ENCODE data around the gene AFAP1L2. TPM values are rescaled to one million over a fixed set of nuclear protein-coding genes. Genes with fewer than 3 reads are reported as not detected.

AFAP1L2 gene
- total RNA-seq, 1 donor, result 7.3 TPM

- no peak overlapping the region for H3K4me3 ChIP-seq (ENCODE audit: low read depth, low read length)
- no peak for DNase-seq (ENCODE audit: low read depth)
- TF ChIP-seq CTCF (IDR thresholded peaks at IDR 0.05; ENCODE audit: insufficient read depth, low read depth, low read length), result no peak
These were observed 36.8 kb upstream of the AFAP1L2 start for GRCh38 chr10:114441107-114441506.

- DNase-seq (ENCODE audit: low read depth), result peak; percentile 54
- no peak overlapping the region for H3K4me3 ChIP-seq (ENCODE audit: low read depth, low read length)
- peak; percentile 69 for TF ChIP-seq CTCF (IDR thresholded peaks at IDR 0.05; ENCODE audit: insufficient read depth, low read depth, low read length)
These were observed 33.4 kb upstream of the AFAP1L2 start for GRCh38 chr10:114437473-114438292.

- no peak for TF ChIP-seq CTCF (IDR thresholded peaks at IDR 0.05; ENCODE audit: insufficient read depth, low read depth, low read length)
- H3K4me3 ChIP-seq (ENCODE audit: low read depth, low read length), result no peak overlapping the region
- no peak for DNase-seq (ENCODE audit: low read depth)
These were observed 32.6 kb upstream of the AFAP1L2 start for GRCh38 chr10:114436941-114437340.

GRCh38 chr10:114432566-114433093 lies 28.3 kb upstream of the AFAP1L2 start:
- no peak overlapping the region for H3K4me3 ChIP-seq (ENCODE audit: low read depth, low read length)
- DNase-seq (ENCODE audit: low read depth), result peak; percentile 84
- TF ChIP-seq CTCF (IDR thresholded peaks at IDR 0.05; ENCODE audit: insufficient read depth, low read depth, low read length), result no peak

GRCh38 chr10:114431414-114432135 lies 27.3 kb upstream of the AFAP1L2 start:
- no peak for TF ChIP-seq CTCF (IDR thresholded peaks at IDR 0.05; ENCODE audit: insufficient read depth, low read depth, low read length)
- no peak overlapping the region for H3K4me3 ChIP-seq (ENCODE audit: low read depth, low read length)
- DNase-seq (ENCODE audit: low read depth), result no peak

- DNase-seq (ENCODE audit: low read depth), result no peak
- H3K4me3 ChIP-seq (ENCODE audit: low read depth, low read length), result no peak overlapping the region
- no peak for TF ChIP-seq CTCF (IDR thresholded peaks at IDR 0.05; ENCODE audit: insufficient read depth, low read depth, low read length)
These were observed 26.5 kb upstream of the AFAP1L2 start for GRCh38 chr10:114430688-114431413.
